ENCODE data around the gene DRC7. TPM values are rescaled to one million over a fixed set of nuclear protein-coding genes. Genes with fewer than 3 reads are reported as not detected.

Gene DRC7
- total RNA-seq, 1 donor from 2014 or later, result not detected

GRCh38 chr16:57734925-57735754 is 40.5 kb downstream of the DRC7 start:
- H3K9me3 Mint-ChIP-seq (ENCODE audit: unreplicated experiment), result peaks cover 7% of the 10 kb centered on the region
- peak overlapping the region; percentile 99 for H3K27ac Mint-ChIP-seq (ENCODE audit: unreplicated experiment)
- peak overlapping the region; percentile 95 for H3K4me3 Mint-ChIP-seq (ENCODE audit: unreplicated experiment)
- H3K4me1 Mint-ChIP-seq (ENCODE audit: low read depth, unreplicated experiment), result peaks cover 16% of the 10 kb centered on the region
- no peak for TF ChIP-seq CTCF (IDR thresholded peaks at IDR 0.05; ENCODE audit: partially characterized antibody, unreplicated experiment)
- peaks cover 10% of the 10 kb centered on the region for H3K27me3 Mint-ChIP-seq (ENCODE audit: unreplicated experiment)
- H3K36me3 Mint-ChIP-seq (ENCODE audit: unreplicated experiment), result no peaks in the 10 kb centered on the region
- peak; percentile 99 for DNase-seq

- TF ChIP-seq CTCF (IDR thresholded peaks at IDR 0.05; ENCODE audit: partially characterized antibody, unreplicated experiment), result no peak
- Mint-ChIP-seq H3K4me3 (ENCODE audit: unreplicated experiment) (peak within 1 kb of the TSS; percentile 95), H3K4me1 (ENCODE audit: low read depth, unreplicated experiment) (peaks cover 16% of the 10 kb centered on the region), H3K36me3 (ENCODE audit: unreplicated experiment) (no peaks in the 10 kb centered on the region), H3K9me3 (ENCODE audit: unreplicated experiment) (peaks cover 7% of the 10 kb centered on the region), H3K27me3 (ENCODE audit: unreplicated experiment) (peaks cover 10% of the 10 kb centered on the region), H3K27ac (ENCODE audit: unreplicated experiment) (peak within 1 kb of the TSS; percentile 99)
- DNase-seq, result no peak
Measured at GRCh38 chr16:57735755-57736418, 41.3 kb downstream of the DRC7 start, which contains the start of gene KATNB1. Gene KATNB1, plus strand, starts transcription at chr16:57735770. Its CDS starts 1,474 bp downstream, at chr16:57737244.

- peak overlapping the region; percentile 95 for H3K4me3 Mint-ChIP-seq (ENCODE audit: unreplicated experiment)
- peaks cover 7% of the 10 kb centered on the region for H3K9me3 Mint-ChIP-seq (ENCODE audit: unreplicated experiment)
- no peaks in the 10 kb centered on the region for H3K36me3 Mint-ChIP-seq (ENCODE audit: unreplicated experiment)
- peaks cover 23% of the 10 kb centered on the region for H3K4me1 Mint-ChIP-seq (ENCODE audit: low read depth, unreplicated experiment)
- peaks cover 10% of the 10 kb centered on the region for H3K27me3 Mint-ChIP-seq (ENCODE audit: unreplicated experiment)
- H3K27ac Mint-ChIP-seq (ENCODE audit: unreplicated experiment), result peak overlapping the region; percentile 99
- no peak for DNase-seq
- TF ChIP-seq CTCF (IDR thresholded peaks at IDR 0.05; ENCODE audit: partially characterized antibody, unreplicated experiment), result no peak
Measured at GRCh38 chr16:57736419-57737351, 42.1 kb downstream of the DRC7 start.

- TF ChIP-seq CTCF (IDR thresholded peaks at IDR 0.05; ENCODE audit: partially characterized antibody, unreplicated experiment), result no peak
- no peak for DNase-seq
- no peak overlapping the region for H3K4me3 Mint-ChIP-seq (ENCODE audit: unreplicated experiment)
Measured at GRCh38 chr16:57738844-57739243, 44.2 kb downstream of the DRC7 start.

More at GRCh38 chr16:57738844-57739243, 44.2 kb downstream of the DRC7 start:
- H3K36me3 Mint-ChIP-seq (ENCODE audit: unreplicated experiment), result no peaks in the 10 kb centered on the region
- H3K27ac Mint-ChIP-seq (ENCODE audit: unreplicated experiment), result no peak overlapping the region
- peaks cover 37% of the 10 kb centered on the region for H3K4me1 Mint-ChIP-seq (ENCODE audit: low read depth, unreplicated experiment)
- peaks cover 7% of the 10 kb centered on the region for H3K9me3 Mint-ChIP-seq (ENCODE audit: unreplicated experiment)
- H3K27me3 Mint-ChIP-seq (ENCODE audit: unreplicated experiment), result peaks cover 10% of the 10 kb centered on the region

Measured in glutamatergic neuron (in vitro differentiated cells).